GM18867 (cell line): ENCODE measurements around the gene RAB40B.

Experiments used
- ATAC-seq: cut with Tn5 transposase; IDR thresholded peaks from one replicate; pipeline ENCODE4 v1.9.1; 2021; ENCODE audit warnings: mild to moderate bottlenecking, moderate library complexity; ENCODE audit not compliant: unreplicated experiment

Gene RAB40B

GRCh38 chr17:82716203-82717010, 17.9 kb upstream of the RAB40B start, which contains the start of gene FN3KRP:
FN3KRP (plus strand) TSS chr17:82716706; CDS start chr17:82716756, 50 bp downstream.
- ATAC-seq, result peak; percentile 68

- no peak for ATAC-seq
Observed at GRCh38 chr17:82713071-82713723, 14.7 kb upstream of the RAB40B start.

- ATAC-seq, result no peak
Observed at GRCh38 chr17:82710499-82711232, 12.2 kb upstream of the RAB40B start.

GRCh38 chr17:82709676-82710498, 11.4 kb upstream of the RAB40B start:
- ATAC-seq, result no peak

- ATAC-seq, result no peak
Observed at GRCh38 chr17:82709024-82709675, 10.7 kb upstream of the RAB40B start.

- ATAC-seq, result no peak
Observed at GRCh38 chr17:82705756-82706155, 7.3 kb upstream of the RAB40B start.

GRCh38 chr17:82704886-82705285, 6.4 kb upstream of the RAB40B start:
- ATAC-seq, result no peak

GRCh38 chr17:82703935-82704865, 5.7 kb upstream of the RAB40B start:
- ATAC-seq, result no peak

GRCh38 chr17:82703036-82703745, 4.7 kb upstream of the RAB40B start:
- no peak for ATAC-seq

- no peak for ATAC-seq
Observed at GRCh38 chr17:82702231-82702927, 3.9 kb upstream of the RAB40B start.

GRCh38 chr17:82699551-82699950, 1.1 kb upstream of the RAB40B start:
- ATAC-seq, result no peak

- ATAC-seq, result no peak
Observed at GRCh38 chr17:82698974-82699442, 510 bp upstream of the RAB40B start.

GRCh38 chr17:82697808-82698064, 762 bp downstream of the RAB40B start:
- no peak for ATAC-seq

GRCh38 chr17:82696916-82697807, 1.3 kb downstream of the RAB40B start:
- ATAC-seq, result no peak

- ATAC-seq, result no peak
Observed at GRCh38 chr17:82696259-82696658, 2.2 kb downstream of the RAB40B start.

GRCh38 chr17:82694647-82695046, 3.9 kb downstream of the RAB40B start:
- no peak for ATAC-seq
